OCI-LY1 (cell line): ENCODE results near the gene GLT8D1.

Source experiments
- H2AFZ ChIP-seq: fragments of 200-600 bp; sonication (generic), shearing (Covaris generic); 2 replicates; pipeline ENCODE4 v1.6.0; 2014; ENCODE audit warnings: antibody characterized with exemption, mild to moderate bottlenecking, low read length
- H3F3A ChIP-seq: fragments of 200-600 bp; sonication (generic), shearing (Covaris generic); 2 replicates; pipeline ENCODE4 v1.6.0; 2014; ENCODE audit warnings: mild to moderate bottlenecking, antibody characterized with exemption, low read length, moderate library complexity; ENCODE audit not compliant: insufficient read depth
- H3K27ac ChIP-seq: fragments of 200-600 bp; sonication (generic); 2 replicates; pipeline ENCODE4 v1.5.1; 2014; ENCODE audit warnings: low read length, mixed run types, mild to moderate bottlenecking, low read depth; ENCODE audit not compliant: poor library complexity, severe bottlenecking
- H3K27me3 ChIP-seq: fragments of 200-600 bp; sonication (generic); 2 replicates; pipeline ENCODE4 v1.6.0; 2014; ENCODE audit warnings: antibody characterized with exemption, mild to moderate bottlenecking, low read length, moderate library complexity; ENCODE audit not compliant: insufficient read depth
- H3K36me3 ChIP-seq: fragments of 200-600 bp; sonication (generic); 2 replicates; pipeline ENCODE4 v1.6.1; 2014; ENCODE audit warnings: mild to moderate bottlenecking, antibody characterized with exemption, low read length, moderate library complexity, mixed read lengths; ENCODE audit not compliant: insufficient read depth
- H3K4me1 ChIP-seq: fragments of 200-600 bp; sonication (generic); 2 replicates; pipeline ENCODE4 v1.5.1; 2014; ENCODE audit warnings: mild to moderate bottlenecking, low read length, moderate library complexity; ENCODE audit not compliant: insufficient read depth, severe bottlenecking
- H3K4me2 ChIP-seq: fragments of 200-600 bp; sonication (generic), shearing (Covaris generic); 2 replicates; pipeline ENCODE4 v1.6.1; 2014; ENCODE audit warnings: low read length
- H3K4me3 ChIP-seq: fragments of 200-600 bp; sonication (generic); 2 replicates; pipeline ENCODE4 v1.5.1; 2014; ENCODE audit warnings: low read length, low read depth, mild to moderate bottlenecking, mixed read lengths; ENCODE audit not compliant: poor library complexity, severe bottlenecking
- H3K79me2 ChIP-seq: fragments of 200-600 bp; shearing (Covaris generic); 2 replicates; pipeline ENCODE4 v1.6.1; 2016; ENCODE audit warnings: mixed run types, low read length, mixed read lengths; ENCODE audit not compliant: insufficient read depth
- H3K9ac ChIP-seq: fragments of 200-600 bp; sonication (generic), shearing (Covaris generic); 2 replicates; pipeline ENCODE4 v1.6.1; 2014; ENCODE audit warnings: mild to moderate bottlenecking, low read length, mixed read lengths
- H3K9me2 ChIP-seq: fragments of 200-600 bp; sonication (generic), shearing (Covaris generic); 2 replicates; pipeline ENCODE4 v1.6.1; 2014; ENCODE audit warnings: low read depth, mild to moderate bottlenecking, low read length, mixed read lengths
- H3K9me3 ChIP-seq: fragments of 200-600 bp; shearing (Covaris generic); 2 replicates; pipeline ENCODE4 v1.6.1; 2014; ENCODE audit warnings: low read length, mixed read lengths
- H4K20me1 ChIP-seq: fragments of 200-600 bp; sonication (generic), shearing (Covaris generic); 2 replicates; pipeline ENCODE4 v1.6.0; 2016; ENCODE audit warnings: mild to moderate bottlenecking, low read length; ENCODE audit not compliant: insufficient read depth
- EZH2 ChIP-seq: fragments of 200-600 bp; sonication (generic), shearing (Covaris generic); IDR thresholded peaks from 2 replicates; pipeline ENCODE4 v1.8.0; 2017; ENCODE audit warnings: borderline replicate concordance, mixed run types, mild to moderate bottlenecking, antibody characterized with exemption, low read length, moderate library complexity, mixed read lengths
- TF ChIP-seq, protein P1 (sequence below): fragments of 200-600 bp; sonication (generic), shearing (Covaris generic); IDR thresholded peaks from 2 replicates; pipeline ENCODE4 v1.5.1; 2017; ENCODE audit warnings: mild to moderate bottlenecking, antibody characterized with exemption, low read length, moderate library complexity, mixed read lengths

Gene GLT8D1

DNA sequence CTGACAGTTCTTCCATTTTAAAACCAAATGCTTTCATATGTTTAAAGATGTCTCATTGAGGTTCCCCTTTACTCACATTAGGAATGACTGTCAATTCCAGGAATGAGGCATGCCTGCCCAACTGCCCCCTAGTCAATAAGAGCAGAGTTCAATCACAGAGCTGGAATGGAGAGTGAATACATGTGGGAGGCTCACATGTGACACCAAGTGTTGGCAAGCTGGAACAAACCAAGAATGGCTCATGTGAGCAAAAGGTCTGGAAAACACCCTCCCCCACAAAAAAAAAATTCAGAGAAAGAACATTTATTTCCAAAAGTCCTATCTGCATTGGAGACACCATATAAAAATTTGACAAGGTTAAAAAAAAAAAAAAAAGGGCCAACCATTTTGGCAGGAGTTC, 23.6 kb downstream of the GLT8D1 start:
- H3K9me3 ChIP-seq = no peaks in the 10 kb centered on the region
- no peak overlapping the region for H3K9ac ChIP-seq
- no peaks in the 10 kb centered on the region for H3K27me3 ChIP-seq
- no peaks in the 10 kb centered on the region for H3K9me2 ChIP-seq
- H3K4me3 ChIP-seq = no peak overlapping the region
- peaks cover 49% of the 10 kb centered on the region for H3K79me2 ChIP-seq
- TF ChIP-seq, protein P1, sequence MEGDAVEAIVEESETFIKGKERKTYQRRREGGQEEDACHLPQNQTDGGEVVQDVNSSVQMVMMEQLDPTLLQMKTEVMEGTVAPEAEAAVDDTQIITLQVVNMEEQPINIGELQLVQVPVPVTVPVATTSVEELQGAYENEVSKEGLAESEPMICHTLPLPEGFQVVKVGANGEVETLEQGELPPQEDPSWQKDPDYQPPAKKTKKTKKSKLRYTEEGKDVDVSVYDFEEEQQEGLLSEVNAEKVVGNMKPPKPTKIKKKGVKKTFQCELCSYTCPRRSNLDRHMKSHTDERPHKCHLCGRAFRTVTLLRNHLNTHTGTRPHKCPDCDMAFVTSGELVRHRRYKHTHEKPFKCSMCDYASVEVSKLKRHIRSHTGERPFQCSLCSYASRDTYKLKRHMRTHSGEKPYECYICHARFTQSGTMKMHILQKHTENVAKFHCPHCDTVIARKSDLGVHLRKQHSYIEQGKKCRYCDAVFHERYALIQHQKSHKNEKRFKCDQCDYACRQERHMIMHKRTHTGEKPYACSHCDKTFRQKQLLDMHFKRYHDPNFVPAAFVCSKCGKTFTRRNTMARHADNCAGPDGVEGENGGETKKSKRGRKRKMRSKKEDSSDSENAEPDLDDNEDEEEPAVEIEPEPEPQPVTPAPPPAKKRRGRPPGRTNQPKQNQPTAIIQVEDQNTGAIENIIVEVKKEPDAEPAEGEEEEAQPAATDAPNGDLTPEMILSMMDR = no peak
- TF ChIP-seq EZH2 = no peak
- H3K4me1 ChIP-seq = peaks cover 22% of the 10 kb centered on the region
- H3K27ac ChIP-seq = no peak overlapping the region
- no peak overlapping the region for H2AFZ ChIP-seq
- H3K36me3 ChIP-seq = peaks cover 51% of the 10 kb centered on the region
- H4K20me1 ChIP-seq = no peaks in the 10 kb centered on the region
- no peaks in the 10 kb centered on the region for H3F3A ChIP-seq
- H3K4me2 ChIP-seq = no peak overlapping the region

DNA sequence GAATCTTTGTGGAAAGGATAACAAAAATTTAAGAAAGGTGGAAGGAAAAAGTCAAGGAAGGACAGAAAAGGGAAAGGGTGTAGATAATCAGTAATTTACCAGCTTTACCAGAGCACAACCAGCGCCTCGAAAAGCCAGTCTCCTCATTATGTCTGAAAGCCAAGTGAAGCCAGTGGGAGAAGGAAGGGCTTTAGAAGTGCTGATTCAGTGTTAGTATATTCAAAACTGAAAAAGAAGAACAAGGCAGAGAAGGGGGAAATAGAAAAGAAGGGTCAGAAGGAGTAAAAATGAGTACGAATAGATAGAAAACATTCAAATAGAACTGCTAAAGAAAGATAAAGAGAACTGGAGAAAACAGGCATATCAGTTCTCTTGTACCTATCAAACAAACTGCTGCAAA, 24.0 kb downstream of the GLT8D1 start:
- peaks cover 18% of the 10 kb centered on the region for H3K4me1 ChIP-seq
- TF ChIP-seq, protein P1 = no peak
- no peak for TF ChIP-seq EZH2
- no peak overlapping the region for H2AFZ ChIP-seq
- no peaks in the 10 kb centered on the region for H3F3A ChIP-seq
- peaks cover 51% of the 10 kb centered on the region for H3K36me3 ChIP-seq
- peaks cover 44% of the 10 kb centered on the region for H3K79me2 ChIP-seq
- H3K9me2 ChIP-seq = no peaks in the 10 kb centered on the region
- H3K27ac ChIP-seq = no peak overlapping the region
- no peaks in the 10 kb centered on the region for H4K20me1 ChIP-seq
- H3K4me2 ChIP-seq = no peak overlapping the region
- H3K27me3 ChIP-seq = no peaks in the 10 kb centered on the region
- H3K9me3 ChIP-seq = no peaks in the 10 kb centered on the region
- H3K9ac ChIP-seq = no peak overlapping the region
- H3K4me3 ChIP-seq = no peak overlapping the region

DNA sequence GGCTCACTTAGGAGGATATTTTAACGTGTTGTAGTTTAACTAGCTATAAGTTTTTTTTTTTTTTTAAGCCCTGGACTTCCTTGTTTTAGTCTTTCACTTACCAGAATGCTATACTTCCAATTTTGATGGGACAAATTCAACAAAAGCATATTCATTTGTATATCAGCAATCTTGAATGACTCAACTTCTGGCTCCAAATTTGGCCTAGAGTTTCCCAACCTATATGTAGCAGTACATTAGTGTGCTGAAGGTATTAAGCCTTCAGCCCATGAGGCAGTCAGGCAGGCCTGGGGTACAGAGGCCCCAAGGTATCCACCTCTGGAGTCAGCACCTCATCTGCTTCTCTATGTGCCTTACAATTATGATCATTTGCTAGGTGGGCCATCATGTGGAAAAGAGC, 25.8 kb downstream of the GLT8D1 start:
- no peaks in the 10 kb centered on the region for H3K27me3 ChIP-seq
- no peak overlapping the region for H3K27ac ChIP-seq
- H3K9me2 ChIP-seq = no peaks in the 10 kb centered on the region
- H3K36me3 ChIP-seq = peaks cover 61% of the 10 kb centered on the region
- peaks cover 15% of the 10 kb centered on the region for H3K4me1 ChIP-seq
- H4K20me1 ChIP-seq = no peaks in the 10 kb centered on the region
- peaks cover 34% of the 10 kb centered on the region for H3K79me2 ChIP-seq
- H3K4me3 ChIP-seq = no peak overlapping the region
- H2AFZ ChIP-seq = no peak overlapping the region
- H3K9me3 ChIP-seq = no peaks in the 10 kb centered on the region
- no peak for TF ChIP-seq EZH2
- TF ChIP-seq, protein P1 = no peak
- no peaks in the 10 kb centered on the region for H3F3A ChIP-seq
- H3K4me2 ChIP-seq = no peak overlapping the region
- H3K9ac ChIP-seq = no peak overlapping the region
